Measurements from ENCODE around the gene IRGC.

The IRGC gene

DNA sequence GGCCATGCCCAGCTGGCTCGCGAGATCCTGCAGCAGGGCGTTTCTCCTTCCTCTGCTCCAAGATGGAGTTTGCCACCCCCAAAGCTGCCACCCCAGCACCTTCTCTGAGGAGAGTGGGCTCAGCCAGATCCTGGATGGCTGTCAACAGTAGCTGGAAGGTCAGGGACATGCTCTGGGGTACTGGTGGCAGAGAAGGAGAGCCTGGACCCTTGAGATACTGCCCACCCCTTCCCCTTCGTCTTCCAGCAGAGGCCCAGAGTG lies 11.6 kb downstream of the IRGC start:
- H3K27me3 Mint-ChIP-seq: no peaks in the 10 kb centered on the region
- no peak overlapping the region for H3K4me3 Mint-ChIP-seq
- no peak overlapping the region for H3K27ac Mint-ChIP-seq
- DNase-seq (no peak), ATAC-seq (no peak)
- H3K4me1 Mint-ChIP-seq: peaks cover 5% of the 10 kb centered on the region
- no peaks in the 10 kb centered on the region for H3K9me3 Mint-ChIP-seq

DNA sequence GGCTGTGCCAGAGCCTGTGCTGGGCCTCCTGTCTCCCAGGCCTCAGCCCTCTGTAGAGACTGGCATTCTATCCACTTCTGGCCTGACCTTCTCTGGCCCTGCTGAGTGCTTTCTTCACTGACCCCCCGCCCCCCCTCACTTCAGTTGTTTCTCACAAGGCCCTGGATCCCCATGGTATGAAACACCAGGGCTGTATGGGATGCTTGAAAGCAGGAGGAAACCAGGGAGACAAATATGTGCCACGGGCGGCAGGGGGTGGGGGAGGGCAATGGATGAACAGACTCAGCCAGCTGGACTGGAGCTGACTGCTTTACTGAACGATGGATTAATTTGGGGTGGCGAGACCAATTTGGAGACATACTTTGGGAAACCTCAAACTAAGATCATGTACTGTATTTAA lies 14.0 kb downstream of the IRGC start:
- no peaks in the 10 kb centered on the region for H3K9me3 Mint-ChIP-seq
- peaks cover 5% of the 10 kb centered on the region for H3K4me1 Mint-ChIP-seq
- no peaks in the 10 kb centered on the region for H3K27me3 Mint-ChIP-seq
- ATAC-seq (no peak), DNase-seq (no peak)
- no peak overlapping the region for H3K4me3 Mint-ChIP-seq
- no peak overlapping the region for H3K27ac Mint-ChIP-seq

DNA sequence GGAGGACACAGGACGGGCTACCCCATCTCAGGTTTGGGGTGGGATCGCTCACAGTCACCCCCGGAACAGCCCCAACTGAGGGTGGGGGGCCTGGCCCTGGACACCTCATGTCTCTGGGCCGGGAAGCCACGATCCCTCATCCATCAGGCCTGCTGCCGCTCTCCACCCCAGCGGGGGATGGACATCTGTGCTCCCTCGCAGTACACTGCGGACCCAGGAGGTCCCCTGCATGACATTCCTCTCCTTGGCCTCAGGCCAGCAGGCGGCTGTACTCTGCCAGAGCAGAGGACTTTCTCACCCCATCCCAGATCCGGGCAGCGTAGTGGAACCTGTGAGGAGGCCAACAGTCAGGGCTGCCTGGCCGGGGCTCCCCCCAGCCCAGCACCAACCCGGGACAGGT lies 15.5 kb downstream of the IRGC start:
- no peak for DNase-seq
- H3K27me3 Mint-ChIP-seq: no peaks in the 10 kb centered on the region
- no peak for ATAC-seq
- no peak overlapping the region for H3K4me3 Mint-ChIP-seq
- no peaks in the 10 kb centered on the region for H3K9me3 Mint-ChIP-seq
- no peaks in the 10 kb centered on the region for H3K4me1 Mint-ChIP-seq
- H3K27ac Mint-ChIP-seq: peak overlapping the region in 1 of 2 donors; percentile 24

DNA sequence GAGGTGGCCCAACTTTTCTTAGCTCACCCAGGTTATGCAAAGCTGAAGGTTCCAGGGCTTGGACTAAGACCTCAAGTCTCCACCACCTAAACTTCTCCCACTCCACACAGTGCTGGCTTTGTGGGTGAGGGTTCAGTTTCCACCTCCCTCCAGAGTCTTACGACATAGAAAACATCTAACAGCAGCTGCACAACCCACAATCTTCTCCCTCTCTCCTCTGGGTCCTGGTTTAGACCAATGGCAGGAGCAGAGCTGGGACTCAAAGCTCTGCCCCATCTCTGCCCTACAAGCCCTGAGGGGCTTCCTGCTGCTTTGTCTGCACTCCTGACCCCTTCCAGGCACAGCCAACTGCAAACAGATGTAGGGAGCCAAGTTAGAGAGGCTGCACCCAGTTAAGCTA lies 16.0 kb downstream of the IRGC start:
- Mint-ChIP-seq H3K4me3 (no peak overlapping the region), H3K27me3 (no peaks in the 10 kb centered on the region), H3K27ac (peak overlapping the region; percentile 49 to 84), H3K9me3 (no peaks in the 10 kb centered on the region), H3K4me1 (no peaks in the 10 kb centered on the region)
- no peak for DNase-seq
- no peak for ATAC-seq

DNA sequence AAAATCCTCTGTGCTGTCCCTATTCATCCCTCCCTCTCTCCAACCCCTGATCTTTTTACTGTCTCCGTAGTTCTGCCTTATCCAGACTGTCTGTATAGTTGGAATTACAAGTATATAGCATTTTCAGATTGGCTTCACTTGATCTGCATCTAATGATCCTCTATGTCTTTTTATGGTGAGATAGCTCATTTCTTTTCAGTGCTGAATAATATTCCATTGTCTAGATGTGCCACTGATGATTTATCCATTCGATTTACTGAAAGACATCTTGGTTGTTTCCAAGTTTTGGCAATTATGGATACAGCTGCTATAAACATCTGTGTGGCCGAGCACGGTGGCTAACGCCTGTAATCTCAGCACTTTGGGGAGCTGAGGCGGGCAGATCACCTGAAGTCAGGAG lies 19.1 kb downstream of the IRGC start:
- no peak overlapping the region for H3K4me3 Mint-ChIP-seq
- H3K27me3 Mint-ChIP-seq: no peaks in the 10 kb centered on the region
- no peaks in the 10 kb centered on the region for H3K9me3 Mint-ChIP-seq
- no peak for DNase-seq
- peak overlapping the region in 1 of 2 donors; percentile 34 for H3K27ac Mint-ChIP-seq
- no peak for ATAC-seq
- no peaks in the 10 kb centered on the region for H3K4me1 Mint-ChIP-seq

DNA sequence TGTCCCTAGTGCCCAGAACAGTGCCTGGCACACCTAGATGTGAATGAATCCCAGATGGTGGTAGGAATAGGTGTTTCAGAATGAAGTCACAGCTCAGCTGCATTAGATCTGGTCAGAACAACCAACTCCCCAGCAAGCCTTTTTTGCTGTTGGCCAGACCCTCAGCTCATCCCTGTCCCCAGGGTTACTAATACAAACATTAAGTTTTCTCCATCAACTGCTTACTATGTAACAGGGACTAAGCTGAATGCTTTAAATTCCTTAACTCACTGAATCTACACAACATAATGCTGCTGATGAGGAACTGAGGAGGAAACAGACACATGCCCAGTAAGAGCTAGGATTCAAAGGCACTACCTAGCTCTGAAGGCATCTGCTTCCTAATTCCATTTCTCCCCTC lies 20.1 kb downstream of the IRGC start:
- ATAC-seq: no peak
- no peak overlapping the region for H3K27ac Mint-ChIP-seq
- H3K4me3 Mint-ChIP-seq: no peak overlapping the region
- H3K4me1 Mint-ChIP-seq: no peaks in the 10 kb centered on the region
- H3K9me3 Mint-ChIP-seq: no peaks in the 10 kb centered on the region
- DNase-seq: no peak
- no peaks in the 10 kb centered on the region for H3K27me3 Mint-ChIP-seq

DNA sequence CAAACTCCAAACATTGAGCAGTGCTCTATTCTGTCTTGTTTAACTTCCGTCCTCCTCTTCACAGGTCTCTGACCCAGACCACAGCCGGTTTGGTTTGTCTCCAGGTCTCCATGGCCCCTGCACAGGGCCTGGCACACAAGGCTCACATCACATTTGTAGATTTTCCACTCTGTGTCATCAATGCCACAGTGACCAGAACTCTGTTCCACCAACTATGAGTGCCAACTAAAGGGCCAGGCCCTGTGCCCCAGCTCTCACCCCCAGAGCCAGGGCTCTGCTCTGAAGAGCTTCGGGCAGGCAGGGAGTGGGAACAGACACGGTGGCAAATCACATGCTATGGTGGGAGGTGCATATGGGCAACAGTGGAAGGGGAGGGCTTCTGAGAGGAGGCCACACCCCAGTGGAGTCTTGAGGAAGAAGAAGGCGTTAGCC lies 22.9 kb downstream of the IRGC start:
- H3K27ac Mint-ChIP-seq: no peak overlapping the region

DNA sequence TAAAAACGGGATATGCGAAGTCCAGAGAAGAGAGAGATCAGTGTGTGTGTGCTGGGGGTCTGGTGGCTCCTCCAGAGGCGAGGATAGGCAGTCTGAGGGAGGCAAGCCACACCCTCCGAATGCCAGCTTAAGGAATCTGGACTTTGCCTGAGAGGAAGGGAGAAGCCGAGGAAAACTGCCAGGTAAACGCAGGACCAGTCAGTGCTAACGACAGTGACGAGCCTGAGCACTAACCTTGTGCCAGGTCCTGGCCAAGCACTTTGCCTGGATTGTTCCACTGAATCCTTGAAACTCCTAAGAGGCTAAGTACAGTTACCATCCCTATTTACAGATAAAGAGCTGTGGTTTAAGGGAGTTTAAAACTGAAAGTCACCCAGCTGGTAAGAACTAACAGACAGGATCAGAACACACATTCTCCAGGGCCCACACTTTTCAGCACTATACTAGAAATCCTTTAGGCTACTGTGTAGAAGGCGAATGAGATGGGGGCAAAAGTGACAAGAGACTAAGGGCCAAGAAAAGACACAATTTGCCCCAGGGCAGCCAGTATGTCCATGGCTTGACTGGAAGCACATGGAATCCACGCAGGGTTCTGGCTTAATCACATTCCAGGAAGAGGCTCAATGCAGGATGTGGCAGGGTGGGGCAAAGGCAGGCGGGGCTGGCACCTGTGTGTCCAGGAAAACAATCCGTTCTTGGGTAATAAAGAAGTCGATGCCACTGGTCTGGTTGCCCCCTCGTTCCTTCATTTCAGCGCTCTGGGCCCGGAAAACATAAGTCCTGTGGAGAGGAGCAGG lies 23.8 kb downstream of the IRGC start:
- no peak for ATAC-seq
- Mint-ChIP-seq H3K27ac (peak overlapping the region in 1 of 2 donors; percentile 74), H3K4me1 (peaks cover under 1% of the 10 kb centered on the region), H3K4me3 (no peak overlapping the region), H3K27me3 (no peaks in the 10 kb centered on the region), H3K9me3 (no peaks in the 10 kb centered on the region)
- no peak for DNase-seq

More for the DNA sequence above, 22.9 kb downstream of the IRGC start:
- no peaks in the 10 kb centered on the region for H3K9me3 Mint-ChIP-seq
- ATAC-seq: no peak
- H3K4me3 Mint-ChIP-seq: no peak overlapping the region
- H3K27me3 Mint-ChIP-seq: no peaks in the 10 kb centered on the region
- no peak for DNase-seq
- H3K4me1 Mint-ChIP-seq: no peaks in the 10 kb centered on the region

DNA sequence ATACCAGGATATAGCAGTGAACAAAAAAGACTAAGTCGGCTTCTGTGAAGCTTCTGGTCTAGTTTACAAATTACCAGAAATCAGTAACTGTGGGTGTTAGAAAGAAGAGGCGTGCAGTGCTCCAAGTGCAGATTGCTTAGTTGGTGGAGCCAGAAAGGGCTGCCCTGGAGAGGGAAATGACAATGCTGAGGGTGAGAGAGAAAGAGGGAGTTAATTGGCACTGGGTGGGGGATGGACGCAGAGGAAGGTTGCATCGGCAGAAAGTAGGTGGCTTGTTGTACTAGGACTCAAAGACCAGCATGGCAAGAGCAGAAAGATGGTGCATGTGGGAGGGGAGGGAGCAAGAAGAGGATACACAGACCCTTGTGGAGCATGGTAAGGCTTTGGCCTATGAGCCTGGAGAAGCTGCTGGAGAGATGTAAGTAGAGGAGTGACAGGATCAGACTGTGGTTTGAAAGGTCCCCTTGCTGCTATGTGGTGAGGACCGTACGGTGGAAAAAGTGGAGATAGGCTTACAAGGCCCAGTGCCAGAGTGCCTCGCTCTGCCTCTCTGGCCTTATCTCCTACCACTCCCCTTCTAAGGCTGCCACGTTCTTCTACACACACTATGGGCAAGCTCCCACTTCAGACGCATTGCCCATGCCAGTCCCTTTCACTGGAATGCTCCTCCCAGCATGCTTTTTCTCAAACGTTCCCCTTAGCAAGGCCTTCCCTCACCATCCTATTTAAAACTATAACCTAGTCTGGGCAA lies 25.4 kb downstream of the IRGC start:
- Mint-ChIP-seq H3K9me3 (no peaks in the 10 kb centered on the region), H3K4me1 (peaks cover 8% of the 10 kb centered on the region), H3K4me3 (no peak overlapping the region), H3K27ac (peak overlapping the region in 1 of 2 donors; percentile 43), H3K27me3 (no peaks in the 10 kb centered on the region)
- ATAC-seq (no peak), DNase-seq (no peak)

DNA sequence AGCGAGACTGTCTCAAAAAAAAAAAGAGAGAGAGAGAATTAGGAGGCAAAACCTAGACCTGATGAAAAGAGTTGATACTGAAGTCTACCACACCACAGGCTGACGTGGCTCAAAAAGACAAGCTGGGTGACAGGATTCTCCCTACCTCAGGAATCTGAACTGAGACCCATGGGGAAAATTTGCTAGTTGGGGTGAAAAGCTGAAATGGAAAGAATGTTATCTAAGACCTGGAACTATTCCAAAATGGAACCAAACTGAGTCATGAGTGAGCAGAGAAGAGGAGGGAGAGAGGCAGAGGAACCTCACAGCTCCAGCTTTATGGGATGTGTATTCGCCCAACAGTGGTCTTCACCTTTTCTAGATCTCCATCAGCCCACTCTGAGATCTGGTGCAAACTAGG lies 27.2 kb downstream of the IRGC start:
- no peaks in the 10 kb centered on the region for H3K9me3 Mint-ChIP-seq
- no peaks in the 10 kb centered on the region for H3K27me3 Mint-ChIP-seq
- H3K27ac Mint-ChIP-seq: peak overlapping the region; percentile 21 to 43
- ATAC-seq (no peak), DNase-seq (no peak)
- no peak overlapping the region for H3K4me3 Mint-ChIP-seq
- peaks cover 8% of the 10 kb centered on the region for H3K4me1 Mint-ChIP-seq

DNA sequence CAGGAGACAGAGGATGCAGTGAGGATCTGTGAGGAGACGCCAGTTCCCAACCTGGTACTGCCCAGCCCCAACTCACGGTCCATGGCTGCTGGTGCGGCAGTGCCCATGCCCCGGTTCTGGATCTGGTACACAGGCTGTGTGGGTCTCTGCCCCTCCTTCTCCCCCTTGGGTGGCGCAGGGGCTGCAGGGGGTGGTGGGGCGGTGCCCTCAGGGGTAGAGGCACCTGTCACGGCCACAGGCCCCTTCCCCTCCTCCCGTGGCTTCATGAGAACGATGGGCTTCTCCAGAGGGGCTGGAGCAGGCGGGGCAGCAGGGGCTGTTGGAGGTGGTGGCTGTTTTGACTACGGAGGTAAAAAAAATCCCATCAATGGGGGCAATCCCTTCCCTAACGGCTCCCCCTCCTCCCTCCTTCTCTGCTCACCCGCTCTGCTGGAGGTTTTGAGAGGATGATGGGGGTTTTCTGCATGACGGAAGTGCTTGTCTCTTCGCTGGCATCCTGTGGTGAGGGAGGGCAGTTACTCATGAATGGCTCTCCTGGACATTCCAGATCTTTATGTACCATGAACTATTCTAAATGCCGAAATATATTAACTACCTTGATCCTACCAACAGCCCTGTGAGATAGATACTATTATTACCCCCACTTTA lies 31.8 kb downstream of the IRGC start:
- H3K27ac Mint-ChIP-seq: peak overlapping the region in 1 of 2 donors; percentile 67
- DNase-seq: no peak
- peaks cover 27% of the 10 kb centered on the region for H3K4me1 Mint-ChIP-seq
- ATAC-seq: peak; percentile 9
- peaks cover 0 to 6% of the 10 kb centered on the region in 2 donors for H3K9me3 Mint-ChIP-seq
- no peaks in the 10 kb centered on the region for H3K27me3 Mint-ChIP-seq
- no peak overlapping the region for H3K4me3 Mint-ChIP-seq

DNA sequence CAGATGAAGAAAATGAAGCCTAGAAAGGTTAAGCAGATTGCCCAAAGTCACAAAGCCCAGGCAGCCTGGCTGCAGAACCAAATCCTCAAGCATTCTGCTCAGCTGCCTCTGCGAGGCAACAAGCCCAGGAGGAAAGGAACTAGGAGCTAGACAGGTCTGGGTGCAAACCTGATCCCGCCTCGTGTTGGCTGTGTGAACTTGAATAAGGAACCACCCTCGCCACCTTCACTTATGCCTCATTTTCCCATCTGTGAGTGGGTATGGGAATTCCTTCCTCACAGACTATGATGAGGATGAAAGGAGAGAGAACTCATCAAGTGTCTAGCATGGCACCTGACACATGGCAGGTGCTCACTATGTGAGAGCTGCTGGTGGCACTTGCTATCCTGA lies 32.3 kb downstream of the IRGC start:
- Mint-ChIP-seq H3K9me3 (peaks cover 0 to 6% of the 10 kb centered on the region in 2 donors), H3K27me3 (no peaks in the 10 kb centered on the region), H3K27ac (peak overlapping the region in 1 of 2 donors; percentile 67), H3K4me3 (no peak overlapping the region), H3K4me1 (peaks cover 32% of the 10 kb centered on the region)
- no peak for ATAC-seq
- no peak for DNase-seq

DNA sequence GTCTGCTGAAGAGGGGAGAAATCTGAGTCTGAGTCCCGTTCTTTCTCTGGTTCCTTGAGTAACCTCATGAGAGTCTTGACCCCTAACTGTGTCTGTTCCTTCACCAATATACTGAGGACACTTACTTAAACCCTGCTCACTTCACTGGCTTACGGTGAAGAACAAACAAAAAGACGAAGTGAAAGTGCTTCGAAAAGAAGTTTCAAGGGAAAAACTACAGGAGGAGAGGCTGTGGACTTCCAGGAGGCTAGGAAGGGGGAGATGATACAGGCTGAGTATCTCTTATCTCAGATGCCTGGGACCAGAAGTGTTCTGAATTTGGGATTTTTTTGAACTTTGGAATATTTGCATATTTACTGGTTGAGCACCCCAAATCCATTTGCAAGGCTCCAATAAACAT lies 32.8 kb downstream of the IRGC start:
- no peak for DNase-seq
- Mint-ChIP-seq H3K4me1 (peaks cover 37% of the 10 kb centered on the region), H3K9me3 (peaks cover 0 to 6% of the 10 kb centered on the region in 2 donors), H3K4me3 (peak overlapping the region in 1 of 2 donors; percentile 15), H3K27ac (peak overlapping the region in 1 of 2 donors; percentile 52), H3K27me3 (no peaks in the 10 kb centered on the region)
- ATAC-seq: no peak

DNA sequence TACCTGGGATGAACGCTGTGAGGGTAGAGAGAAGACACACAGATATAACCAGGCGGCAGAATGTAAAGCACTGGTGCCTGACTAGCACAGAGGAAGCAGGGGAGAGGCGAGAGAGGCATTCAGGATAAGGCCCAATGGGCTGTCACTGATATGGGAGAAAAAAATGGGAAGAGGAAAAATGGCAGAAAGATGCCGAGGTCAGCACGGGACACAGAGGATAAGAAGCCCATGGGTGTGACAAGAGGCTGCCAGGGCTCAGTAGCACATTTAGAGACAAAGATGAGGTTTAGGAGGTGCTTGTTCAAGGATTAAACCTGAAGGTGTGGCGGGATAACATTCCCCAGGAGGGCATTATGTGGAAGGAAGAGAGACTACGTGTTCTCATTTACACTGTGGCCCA lies 33.3 kb downstream of the IRGC start:
- H3K9me3 Mint-ChIP-seq: peaks cover 0 to 6% of the 10 kb centered on the region in 2 donors
- no peak overlapping the region for H3K4me3 Mint-ChIP-seq
- ATAC-seq: no peak
- no peaks in the 10 kb centered on the region for H3K27me3 Mint-ChIP-seq
- H3K4me1 Mint-ChIP-seq: peaks cover 41% of the 10 kb centered on the region
- DNase-seq: no peak
- H3K27ac Mint-ChIP-seq: peak overlapping the region in 1 of 2 donors; percentile 29

DNA sequence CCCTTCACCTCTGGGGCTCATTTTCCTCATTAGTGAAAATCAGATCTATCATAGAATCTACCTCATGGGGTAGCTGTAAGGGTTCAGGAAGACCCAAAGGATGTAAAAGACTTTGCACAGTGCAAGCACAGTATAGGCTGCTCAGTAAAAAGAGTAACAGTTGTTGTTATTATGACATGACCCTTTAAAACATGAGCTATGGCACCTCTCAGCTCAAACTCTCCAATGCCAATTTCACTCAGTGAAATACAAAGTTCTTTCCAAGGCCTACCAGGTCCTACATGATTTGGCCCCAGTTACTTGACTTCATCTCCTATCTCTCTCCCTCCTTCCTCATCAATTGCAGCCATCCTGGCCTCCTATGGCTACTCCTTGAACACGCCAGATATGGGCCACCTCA lies 34.0 kb downstream of the IRGC start:
- H3K4me1 Mint-ChIP-seq: peaks cover 41% of the 10 kb centered on the region
- H3K27ac Mint-ChIP-seq: peak overlapping the region in 1 of 2 donors; percentile 25
- no peak overlapping the region for H3K4me3 Mint-ChIP-seq
- no peak for ATAC-seq
- DNase-seq: no peak
- H3K27me3 Mint-ChIP-seq: no peaks in the 10 kb centered on the region
- peaks cover 0 to 6% of the 10 kb centered on the region in 2 donors for H3K9me3 Mint-ChIP-seq
